GM12878 (cell line): ENCODE data around the gene SARDH. TPM values are rescaled to one million over a fixed set of nuclear protein-coding genes. Genes with fewer than 3 reads are reported as not detected.

Experiments
- ATAC-seq: fragments of 200-7000 bp; cut with Tn5 transposase; 3 replicates; pipeline ENCODE4 v1.9.1; 2020; ENCODE audit warnings: mild to moderate bottlenecking, moderate library complexity
- BruUV-seq: library from RNA; stranded (reverse); fragments of 400-500 nt; replicated peaks from 2 replicates; lab custom pipeline; 2021; lab: Mats Ljungman, UMichigan
- CTCF ChIA-PET: fragments of 300-600 bp; sonication (Branson Sonifier 250); formaldehyde crosslinking; extraction: SDS; loops from one replicate; lab custom pipeline; 2021; ENCODE audit warnings: inconsistent platforms; lab: Yijun Ruan, JAX
- POLR2A ChIA-PET: fragments of 350-600 bp; formaldehyde crosslinking; extraction: SDS; loops from one replicate; lab custom pipeline; 2021; ENCODE audit warnings: inconsistent platforms; lab: Charles Lee
- RAD21 ChIA-PET: fragments of 300-600 bp; sonication (Branson Sonifier 250); formaldehyde crosslinking; loops from one replicate; lab custom pipeline; 2023; ENCODE audit warnings: antibody characterized with exemption; ENCODE audit not compliant: unreplicated experiment; lab: Charles Lee
- SMC1A ChIA-PET: fragments of 300-600 bp; sonication (Branson Sonifier 250); formaldehyde crosslinking; loops from one replicate; lab custom pipeline; 2023; ENCODE audit not compliant: unreplicated experiment, uncharacterized antibody; lab: Charles Lee
- DNase-seq: peaks from one replicate; pipeline ENCODE4 v3.0.0-alpha.2; 2011; ENCODE audit warnings: low read depth, low spot score
- FAIRE-seq: peaks from 3 replicates; lab custom pipeline; 2011; peaks lifted over from hg19 to GRCh38; lab: Jason Lieb, UNC
- H2AFZ ChIP-seq: 2 replicates; pipeline ENCODE4 v1.6.0; 2011; ENCODE audit warnings: low read depth, low read length, control low read depth; ENCODE audit not compliant: control insufficient read depth
- H3K27ac ChIP-seq: 2 replicates; pipeline ENCODE4 v1.5.1; 2011; ENCODE audit warnings: control low read depth; ENCODE audit not compliant: control insufficient read depth, insufficient read depth
- H3K27me3 ChIP-seq, 2 experiments: replicated peaks in 1 of 2; 2 replicates each; pipeline versions ENCODE4 v1.6.0 to v1.6.1; 2011; ENCODE audit warnings: low read length in 1 of 2; ENCODE audit not compliant: control insufficient read depth in 2 of 2, insufficient read depth in 2 of 2
- H3K36me3 ChIP-seq, 2 experiments: 2 replicates each; pipeline ENCODE4 v1.5.1; 2011; ENCODE audit warnings: low read length in 1 of 2; ENCODE audit not compliant: control insufficient read depth in 2 of 2, insufficient read depth in 2 of 2
- H3K4me1 ChIP-seq: 2 replicates; pipeline ENCODE4 v1.6.1; 2011; ENCODE audit warnings: mild to moderate bottlenecking, low read length, moderate library complexity, mixed read lengths; ENCODE audit not compliant: control insufficient read depth, insufficient read depth
- H3K4me2 ChIP-seq: 2 replicates; pipeline ENCODE4 v1.6.0; 2011; ENCODE audit warnings: control low read depth; ENCODE audit not compliant: control insufficient read depth, insufficient read depth
- H3K4me3 ChIP-seq: fragments of 200-600 bp; sonication (generic); 2 replicates; pipeline ENCODE4 v1.5.1; 2016
- H3K79me2 ChIP-seq: 2 replicates; pipeline ENCODE4 v1.6.0; 2011; ENCODE audit warnings: low read length; ENCODE audit not compliant: control insufficient read depth, insufficient read depth
- H3K9ac ChIP-seq: 2 replicates; pipeline ENCODE4 v1.8.0; 2011; ENCODE audit warnings: low read length, control low read depth, mixed read lengths; ENCODE audit not compliant: control insufficient read depth, insufficient read depth
- H3K9me3 ChIP-seq: replicated peaks from 3 replicates; pipeline ENCODE4 v1.5.1; 2011; ENCODE audit warnings: mild to moderate bottlenecking, low read length; ENCODE audit not compliant: control insufficient read depth, insufficient read depth
- H4K20me1 ChIP-seq: 2 replicates; pipeline ENCODE4 v1.6.0; 2011; ENCODE audit not compliant: control insufficient read depth, insufficient read depth
- BACH1 ChIP-seq: fragments of 450-650 bp; IDR thresholded peaks from 2 replicates; pipeline ENCODE4 v1.6.1; 2017; ENCODE audit warnings: mild to moderate bottlenecking, borderline replicate concordance
- BCLAF1 ChIP-seq: fragments of 450-650 bp; IDR thresholded peaks from 2 replicates; pipeline ENCODE4 v1.6.1; 2017; ENCODE audit warnings: antibody characterized with exemption, mild to moderate bottlenecking, moderate library complexity
- CBX5 ChIP-seq: sonication (generic); IDR thresholded peaks from 2 replicates; pipeline ENCODE4 v1.6.1; 2016; ENCODE audit warnings: low read depth, moderate library complexity, mild to moderate bottlenecking, inconsistent platforms
- CEBPB ChIP-seq, 2 experiments: fragments of 150-350 bp in 1 of 2; IDR thresholded peaks; 2 replicates each; pipeline ENCODE4 v1.6.1; 2012 to 2014; ENCODE audit warnings: low read depth in 2 of 2, low read length in 2 of 2, borderline replicate concordance in 1 of 2, inconsistent platforms in 1 of 2
- CHD4 ChIP-seq: fragments of 200-600 bp; sonication (generic); IDR thresholded peaks from 2 replicates; pipeline ENCODE4 v1.6.1; 2016; ENCODE audit warnings: mild to moderate bottlenecking
- CUX1 ChIP-seq: IDR thresholded peaks from 2 replicates; pipeline ENCODE4 v1.6.1; 2012; ENCODE audit warnings: improper control_type of control experiment, low read depth, low read length; ENCODE audit not compliant: insufficient replicate concordance
- FOXM1 ChIP-seq: IDR thresholded peaks from 2 replicates; pipeline ENCODE4 v1.6.1; 2012; ENCODE audit warnings: low read depth, mild to moderate bottlenecking, inconsistent platforms, low read length, moderate library complexity
- MTA2 ChIP-seq: fragments of 450-650 bp; IDR thresholded peaks from 2 replicates; pipeline ENCODE4 v1.6.1; 2016; ENCODE audit warnings: low read depth, mild to moderate bottlenecking, moderate library complexity
- MYC ChIP-seq: IDR thresholded peaks from 2 replicates; pipeline ENCODE4 v1.6.1; 2011; ENCODE audit warnings: mild to moderate bottlenecking, low read length, moderate library complexity, inconsistent platforms; ENCODE audit not compliant: insufficient read depth, insufficient replicate concordance, insufficient read length, severe bottlenecking
- RELA ChIP-seq: fragments of 450-650 bp; IDR thresholded peaks from 2 replicates; pipeline ENCODE4 v1.8.0; 2014; ENCODE audit warnings: borderline replicate concordance; ENCODE audit not compliant: partially characterized antibody
- SRF ChIP-seq, 2 experiments: IDR thresholded peaks; 2 replicates each; pipeline ENCODE4 v1.6.1; 2011; ENCODE audit warnings: low read depth in 2 of 2, low read length in 2 of 2, mild to moderate bottlenecking in 1 of 2, moderate library complexity in 1 of 2
- STAT3 ChIP-seq: IDR thresholded peaks from 2 replicates; pipeline ENCODE4 v1.6.1; 2011; ENCODE audit warnings: low read depth, low read length, improper control_type of control experiment
- SUPT20H ChIP-seq: IDR thresholded peaks from 2 replicates; pipeline ENCODE4 v1.6.1; 2011; ENCODE audit warnings: low read depth, mild to moderate bottlenecking, low read length, moderate library complexity, borderline replicate concordance; ENCODE audit not compliant: control insufficient read depth
- ZNF622 ChIP-seq: fragments of 450-650 bp; IDR thresholded peaks from 2 replicates; pipeline ENCODE4 v1.6.1; 2017; ENCODE audit warnings: mild to moderate bottlenecking, inconsistent platforms
- WGBS: methylation state at CpG from one replicate; pipeline ENCODE4 v1.1.6; 2016; ENCODE audit warnings: low lambda C conversion rate; ENCODE audit not compliant: insufficient replicate concordance, insufficient coverage; ENCODE audit errors: missing lambda C conversion rate; 5-methylcytosine and 5-hydroxymethylcytosine counted together
- in situ Hi-C: fragments of 300-500 bp; cut with MboI; formaldehyde crosslinking; loops from 9 replicates; pipeline ENCODE4 v1.14.3; 2018; ENCODE audit warnings: mixed read lengths
- intact Hi-C: fragments of 100-400 bp; cut with micrococcal nuclease; formaldehyde crosslinking; loops from one replicate; pipeline ENCODE4 v1.14.2; 2022; ENCODE audit not compliant: unreplicated experiment
- polyA plus RNA-seq, 11 experiments: library from polyadenylated mRNA; depleted of rRNA in 4 of 11; unstranded in 6 of 11; stranded (reverse) in 5 of 11; fragments of >200 nt; fragmentation: Nextera tagmentation in 4 of 11; fragmentation: Illumina TruSeq in 1 of 11; extraction: Ambion mirVana in 4 of 11; extraction: Trizol in 1 of 11; gene quantifications; 1 replicate in 1 of 11; 2 replicates in 10 of 11; pipeline versions ENCODE4 v1.2.1 to v1.2.3, GENCODE V29; 2011 to 2016; ENCODE audit warnings: inconsistent platforms in 2 of 11, missing spikeins in 2 of 11, low read depth in 1 of 11
- total RNA-seq, 4 experiments: library from RNA; depleted of rRNA in 3 of 4; stranded (reverse); fragments of >200 nt in 3 of 4; fragmentation: Illumina TruSeq in 1 of 4; extraction: Trizol in 1 of 4; gene quantifications; 2 replicates each; pipeline versions ENCODE4 v1.2.1 to v1.2.3, GENCODE V29; 2013 to 2021
- TF ChIP-seq, protein P1 (sequence below): IDR thresholded peaks from 2 replicates; pipeline ENCODE4 v1.6.1; 2012; ENCODE audit warnings: low read depth, low read length, improper control_type of control experiment

The SARDH gene
- total and polyA plus RNA-seq, 10 of the 15 experiments (the other 5 are each of a cell fraction or from before 2014, with no cell fraction given) = 0.03 to 0.15 (median 0.10) TPM; not detected in 6

DNA sequence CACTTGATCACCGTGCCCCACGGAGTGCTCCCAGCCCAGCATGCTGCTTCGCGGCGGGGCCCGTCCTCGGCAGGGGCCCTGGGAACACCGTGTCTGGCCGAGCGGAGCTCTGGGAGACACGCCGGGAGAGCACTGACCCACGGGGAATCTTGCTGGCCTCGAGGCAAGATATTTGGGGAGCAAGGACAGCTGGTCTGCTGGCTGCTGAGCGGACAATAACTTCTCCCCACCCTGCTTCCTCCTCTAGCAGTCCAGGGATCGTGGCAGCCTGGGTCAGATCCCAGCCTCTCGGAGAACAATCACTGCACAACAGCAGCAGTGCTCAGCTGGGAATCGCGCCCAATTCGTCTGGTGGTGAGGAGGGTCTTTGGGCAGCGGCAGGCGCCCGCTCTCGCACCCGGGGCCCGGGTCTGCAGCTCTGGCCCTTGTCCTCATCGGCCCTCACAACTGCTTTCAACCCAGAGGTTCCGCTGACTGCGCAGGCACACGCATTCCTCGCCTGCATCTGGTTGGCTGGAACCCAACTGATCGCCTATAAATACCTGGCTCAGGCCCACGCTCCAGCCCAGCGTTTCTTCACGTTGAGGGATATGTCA lies 58.6 kb downstream of the SARDH start:
- ChIA-PET RAD21 (no interaction called here), CTCF (no interaction called here), POLR2A (no interaction called here), SMC1A (no interaction called here)
- no peak overlapping the region for H3K4me2 ChIP-seq
- peaks cover 0 to 1% of the 10 kb centered on the region in 2 experiments; a peak in 2 of 4 replicates for H3K27me3 ChIP-seq
- in situ Hi-C loops = no loop called here
- no peaks in the 10 kb centered on the region for H3K79me2 ChIP-seq
- WGBS = 50% methylated on average over 35 of the region's 35 CpGs
- DNase-seq = no peak
- no peak overlapping the region for H3K9ac ChIP-seq
- H3K36me3 ChIP-seq = no peaks in the 10 kb centered on the region
- no peaks in the 10 kb centered on the region for H3K4me1 ChIP-seq
- H2AFZ ChIP-seq = no peak overlapping the region
- H3K9me3 ChIP-seq = no peaks in the 10 kb centered on the region
- no peak for FAIRE-seq
- no peak for ATAC-seq
- BruUV-seq = no TSS peak
- H4K20me1 ChIP-seq = no peaks in the 10 kb centered on the region
- H3K27ac ChIP-seq = no peak overlapping the region
- intact Hi-C loops = no loop called here
- no peak overlapping the region for H3K4me3 ChIP-seq
- TF ChIP-seq MYC = no peak
- no peak for TF ChIP-seq RELA
- TF ChIP-seq ZNF622 = no peak
- no peak for TF ChIP-seq STAT3
- no peak for TF ChIP-seq CEBPB (IDR thresholded peaks at IDR 0.05; ENCODE audit: borderline replicate concordance in 1 of 2, low read depth in 2 of 2, low read length in 2 of 2)
- no peak for TF ChIP-seq SRF (IDR thresholded peaks at IDR 0.05; ENCODE audit: low read depth in 2 of 2, low read length in 2 of 2)
- no peak for TF ChIP-seq SUPT20H
- no peak for TF ChIP-seq CUX1
- no peak for TF ChIP-seq FOXM1
- no peak for TF ChIP-seq CBX5
- TF ChIP-seq BCLAF1 = no peak
- TF ChIP-seq BACH1 = no peak
- TF ChIP-seq MTA2 = no peak
- TF ChIP-seq, protein P1, sequence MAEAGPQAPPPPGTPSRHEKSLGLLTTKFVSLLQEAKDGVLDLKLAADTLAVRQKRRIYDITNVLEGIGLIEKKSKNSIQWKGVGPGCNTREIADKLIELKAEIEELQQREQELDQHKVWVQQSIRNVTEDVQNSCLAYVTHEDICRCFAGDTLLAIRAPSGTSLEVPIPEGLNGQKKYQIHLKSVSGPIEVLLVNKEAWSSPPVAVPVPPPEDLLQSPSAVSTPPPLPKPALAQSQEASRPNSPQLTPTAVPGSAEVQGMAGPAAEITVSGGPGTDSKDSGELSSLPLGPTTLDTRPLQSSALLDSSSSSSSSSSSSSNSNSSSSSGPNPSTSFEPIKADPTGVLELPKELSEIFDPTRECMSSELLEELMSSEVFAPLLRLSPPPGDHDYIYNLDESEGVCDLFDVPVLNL = no peak
- TF ChIP-seq CHD4 = no peak
